GM12872 (cell line): ENCODE data around the gene ABCA2.

Experiments used
- TF ChIP-seq, protein P1 (sequence below): IDR thresholded peaks from 3 replicates; pipeline ENCODE4 v1.5.1; 2011; ENCODE audit warnings: low read depth, mild to moderate bottlenecking, low read length, moderate library complexity; ENCODE audit not compliant: insufficient read depth

The ABCA2 gene

DNA sequence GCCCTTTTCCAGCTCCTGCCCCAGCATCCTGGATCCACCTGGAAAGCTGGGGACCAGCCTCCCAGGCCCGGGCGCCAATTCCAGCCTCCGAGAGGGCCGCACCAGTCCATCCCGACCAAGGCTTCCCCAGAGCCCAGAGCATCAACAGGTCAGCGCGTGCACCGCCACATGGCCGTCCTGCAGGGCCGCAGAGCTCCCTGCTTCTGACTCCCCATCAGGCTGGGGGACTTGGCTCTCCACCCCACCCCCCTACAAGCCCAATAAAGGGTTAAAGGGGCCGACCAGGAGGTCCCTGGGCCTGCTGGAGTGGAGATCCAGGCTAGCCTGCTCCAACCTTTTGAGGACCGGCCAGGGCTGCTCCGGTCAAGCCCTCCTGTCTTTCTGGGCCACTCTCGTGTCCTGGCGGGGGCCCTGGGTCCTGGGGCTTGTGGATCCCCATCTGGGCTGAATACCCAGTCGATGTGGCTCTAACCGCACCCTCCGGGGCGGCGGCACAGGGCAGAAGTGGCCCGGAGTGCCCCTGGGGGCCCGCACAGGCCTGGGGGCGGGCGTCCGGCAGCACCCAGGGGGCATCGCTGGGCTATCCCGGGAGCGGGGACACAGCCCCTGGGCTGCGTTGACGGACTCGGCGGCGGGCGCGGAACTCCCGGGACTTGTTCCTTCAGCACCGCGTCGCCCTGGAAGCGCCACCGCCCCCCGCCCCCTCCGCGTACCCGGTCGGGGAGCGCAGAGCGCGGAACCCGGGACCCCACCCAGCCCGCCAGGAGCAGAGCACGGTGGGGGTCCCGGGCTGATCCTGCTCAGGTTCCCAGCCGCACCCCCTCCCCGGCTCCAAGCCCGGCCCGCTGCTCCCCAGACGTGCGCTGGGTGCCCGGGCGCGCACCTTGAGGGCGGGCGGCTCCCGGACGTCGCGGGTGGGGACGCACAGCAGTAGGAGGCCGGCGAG lies 25.2 kb upstream of the ABCA2 start:
- TF ChIP-seq, protein P1, sequence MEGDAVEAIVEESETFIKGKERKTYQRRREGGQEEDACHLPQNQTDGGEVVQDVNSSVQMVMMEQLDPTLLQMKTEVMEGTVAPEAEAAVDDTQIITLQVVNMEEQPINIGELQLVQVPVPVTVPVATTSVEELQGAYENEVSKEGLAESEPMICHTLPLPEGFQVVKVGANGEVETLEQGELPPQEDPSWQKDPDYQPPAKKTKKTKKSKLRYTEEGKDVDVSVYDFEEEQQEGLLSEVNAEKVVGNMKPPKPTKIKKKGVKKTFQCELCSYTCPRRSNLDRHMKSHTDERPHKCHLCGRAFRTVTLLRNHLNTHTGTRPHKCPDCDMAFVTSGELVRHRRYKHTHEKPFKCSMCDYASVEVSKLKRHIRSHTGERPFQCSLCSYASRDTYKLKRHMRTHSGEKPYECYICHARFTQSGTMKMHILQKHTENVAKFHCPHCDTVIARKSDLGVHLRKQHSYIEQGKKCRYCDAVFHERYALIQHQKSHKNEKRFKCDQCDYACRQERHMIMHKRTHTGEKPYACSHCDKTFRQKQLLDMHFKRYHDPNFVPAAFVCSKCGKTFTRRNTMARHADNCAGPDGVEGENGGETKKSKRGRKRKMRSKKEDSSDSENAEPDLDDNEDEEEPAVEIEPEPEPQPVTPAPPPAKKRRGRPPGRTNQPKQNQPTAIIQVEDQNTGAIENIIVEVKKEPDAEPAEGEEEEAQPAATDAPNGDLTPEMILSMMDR: no peak

DNA sequence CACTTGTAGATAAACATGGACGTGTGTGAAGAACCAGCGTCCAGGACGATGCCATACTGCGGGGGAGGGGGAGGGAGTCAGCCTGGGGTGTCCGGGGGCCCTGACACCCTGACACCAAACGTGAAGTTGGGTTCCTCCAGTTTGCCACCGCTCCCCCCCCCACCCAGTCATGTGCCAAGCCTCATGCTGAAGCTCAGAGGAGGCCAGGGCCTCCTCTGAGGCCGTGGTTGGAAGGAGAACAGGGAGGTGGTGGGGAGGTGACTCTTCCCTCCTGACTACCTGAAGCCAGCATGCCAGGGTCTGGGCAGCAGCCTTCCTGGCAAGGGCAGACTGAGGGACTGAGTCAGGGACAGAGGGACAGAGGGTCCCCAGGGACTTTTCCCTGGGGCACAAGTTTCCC lies 24.3 kb upstream of the ABCA2 start:
- TF ChIP-seq, protein P1: no peak

DNA sequence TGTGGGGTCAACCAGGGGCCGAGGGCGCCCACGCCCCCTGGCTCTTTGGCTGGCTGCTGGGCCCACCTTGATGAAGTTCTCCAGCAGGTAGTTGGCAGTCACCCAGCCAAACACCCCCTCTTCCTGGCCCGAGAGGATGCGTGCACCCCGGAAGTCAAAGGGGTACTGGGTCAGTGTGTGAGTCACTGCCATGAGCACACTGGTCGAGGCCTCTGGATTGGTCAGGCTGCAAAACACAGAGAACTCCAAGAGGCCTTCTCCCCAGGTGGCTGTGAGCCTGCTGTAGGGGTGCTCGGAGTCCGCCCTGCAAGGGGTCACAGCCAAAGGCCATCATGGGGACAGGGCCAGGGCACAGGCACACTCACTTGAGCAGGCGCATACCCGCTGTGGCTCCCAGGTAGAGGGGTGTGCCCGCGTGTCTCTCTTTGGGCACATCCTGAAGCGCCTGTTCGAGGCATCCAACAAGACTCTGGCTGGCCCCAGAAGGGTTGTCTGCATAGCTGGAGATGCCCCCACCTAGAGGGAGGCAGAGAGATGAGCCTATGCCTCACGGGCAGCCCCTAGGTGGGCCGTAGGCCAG lies 23.2 kb upstream of the ABCA2 start:
- TF ChIP-seq, protein P1: no peak

DNA sequence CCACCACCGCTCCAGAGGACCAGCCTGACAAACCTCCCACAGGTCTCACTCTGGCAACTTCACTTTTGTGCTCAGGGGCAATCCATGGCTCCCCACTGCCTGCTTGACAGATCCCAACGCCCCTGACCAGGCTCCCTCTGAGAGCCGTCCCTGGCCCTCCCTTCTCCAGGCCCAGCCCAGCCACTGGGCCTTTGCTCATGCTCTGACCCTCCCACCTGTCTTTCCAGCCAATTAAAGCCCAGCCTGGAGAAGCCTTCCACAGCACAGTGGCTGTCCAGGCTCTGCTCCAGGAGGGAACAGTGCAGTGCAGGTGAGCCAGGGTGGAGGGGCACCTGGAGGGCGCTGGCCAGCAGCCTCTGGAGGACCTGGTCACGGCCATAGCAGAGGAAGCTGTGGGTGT lies 22.5 kb upstream of the ABCA2 start:
- TF ChIP-seq, protein P1: no peak

DNA sequence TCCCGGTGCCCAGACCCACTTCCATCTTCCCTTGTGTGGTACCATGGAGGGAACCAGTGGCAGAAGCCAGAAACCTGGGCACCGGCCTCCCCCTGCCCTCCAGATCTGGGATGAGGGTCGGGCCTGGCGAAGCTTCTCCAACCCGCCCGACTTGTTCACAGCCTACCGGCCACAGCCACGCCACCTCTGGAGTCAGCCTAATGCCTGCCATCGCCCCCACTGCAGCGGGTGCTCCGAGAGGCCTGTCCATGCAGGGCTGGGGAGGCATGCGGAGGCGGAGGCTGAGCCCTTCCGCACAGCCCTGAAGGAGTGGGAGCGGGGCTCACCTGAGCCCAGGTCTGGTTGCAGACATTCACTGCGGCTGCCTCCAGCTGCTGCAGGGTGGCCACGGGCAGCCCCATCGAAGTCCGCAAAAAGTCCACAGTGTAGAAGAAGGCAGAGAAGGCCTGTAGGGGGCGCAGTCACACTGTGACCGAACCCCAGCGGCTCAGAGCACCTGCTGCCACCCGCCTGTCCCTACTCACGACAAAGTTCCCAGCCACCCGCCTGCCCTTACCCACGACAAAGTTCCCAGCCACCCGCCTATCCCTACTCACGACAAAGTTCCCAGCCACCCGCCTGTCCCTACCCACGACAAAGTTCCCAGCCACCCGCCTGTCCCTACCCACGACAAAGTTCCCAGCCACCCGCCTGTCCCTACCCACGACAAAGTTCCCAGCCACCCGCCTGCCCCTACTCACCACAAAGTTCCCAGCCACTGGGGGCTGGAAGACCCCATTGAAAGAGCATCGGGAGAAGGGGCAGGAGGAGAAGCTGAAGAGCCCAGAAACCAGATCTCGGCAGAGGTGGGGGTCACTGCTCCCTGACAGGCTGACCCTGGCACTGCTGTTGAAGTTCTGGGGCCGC lies 21.8 kb upstream of the ABCA2 start:
- TF ChIP-seq, protein P1: peak; percentile 57

DNA sequence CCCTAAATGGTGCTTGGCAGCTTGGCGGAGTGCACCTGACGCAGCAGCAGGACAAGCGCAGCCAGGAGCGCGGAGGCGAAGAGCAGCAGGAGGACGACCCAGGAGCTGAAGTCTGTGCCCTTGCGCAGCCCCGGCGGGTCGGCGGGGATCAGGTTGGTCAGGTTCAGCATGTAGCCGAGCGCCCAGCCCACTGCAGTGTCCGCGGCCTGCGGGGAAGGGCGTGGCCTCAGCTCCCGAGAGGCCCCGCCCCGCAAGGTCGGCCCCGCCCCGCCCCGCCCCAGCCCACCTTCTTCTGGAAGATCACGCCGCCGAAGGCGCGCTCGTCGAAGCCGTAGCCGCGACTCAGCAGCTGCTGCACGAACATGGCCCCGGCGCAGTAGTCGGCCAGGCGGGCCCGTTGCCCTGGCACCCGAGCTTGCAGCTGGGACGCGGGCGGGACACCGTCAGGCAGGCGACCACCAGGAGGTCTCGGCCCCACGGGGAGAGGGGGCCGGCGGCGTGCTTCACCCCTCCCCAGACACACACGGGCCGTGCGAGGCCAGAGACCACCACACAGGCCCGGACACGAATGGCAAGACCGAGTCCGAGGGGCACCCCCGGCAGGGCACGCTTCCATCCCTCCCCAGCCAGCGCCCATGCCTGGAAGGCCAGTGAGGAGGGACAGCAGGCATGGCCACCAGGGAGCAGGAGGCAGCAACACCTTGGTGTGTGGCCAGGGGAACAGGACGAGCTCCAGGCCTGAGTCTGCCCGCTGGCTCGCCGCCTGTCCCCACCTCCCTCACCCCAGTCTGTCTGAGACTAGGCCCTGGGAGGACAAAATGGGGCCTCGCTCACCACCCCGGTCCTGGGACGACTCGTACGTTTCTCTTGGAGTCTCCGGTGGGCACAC lies 20.9 kb upstream of the ABCA2 start:
- TF ChIP-seq, protein P1: no peak
